KOPT-K1 (cell line): Measurements from ENCODE around the gene PACSIN2.

Experiments
- H3K27ac ChIP-seq: fragments of 200-600 bp; sonication (generic); 2 replicates; pipeline ENCODE4 v1.5.1; 2016; ENCODE audit warnings: antibody characterized with exemption, mild to moderate bottlenecking, low read depth, low read length; ENCODE audit not compliant: poor library complexity, severe bottlenecking
- H3K36me3 ChIP-seq: fragments of 200-600 bp; sonication (generic); 2 replicates; pipeline ENCODE4 v1.5.1; 2017; ENCODE audit warnings: antibody characterized with exemption, mild to moderate bottlenecking, low read length, moderate library complexity; ENCODE audit not compliant: insufficient read depth
- H3K9me3 ChIP-seq: fragments of 200-600 bp; sonication (generic); 2 replicates; pipeline ENCODE4 v1.5.1; 2017; ENCODE audit warnings: antibody characterized with exemption, low read length, mild to moderate bottlenecking; ENCODE audit not compliant: insufficient read depth, poor library complexity, severe bottlenecking

Gene PACSIN2

GRCh38 chr22:43014869-43015676, at the start of gene PACSIN2:
Gene PACSIN2, minus strand, starts transcription at chr22:43015149. Its CDS starts 103,069 bp downstream, at chr22:42912080.
- Histone ChIP-seq H3K36me3 (no peaks in the 10 kb centered on the region), H3K9me3 (no peaks in the 10 kb centered on the region), H3K27ac (peak within 1 kb of the TSS; percentile 66)

- Histone ChIP-seq H3K9me3 (no peaks in the 10 kb centered on the region), H3K36me3 (no peaks in the 10 kb centered on the region), H3K27ac (no peak overlapping the region)
These were observed 45.2 kb upstream of the PACSIN2 start for GRCh38 chr22:43060183-43060582.

GRCh38 chr22:43057641-43058040, 42.7 kb upstream of the PACSIN2 start:
- Histone ChIP-seq H3K27ac (no peak overlapping the region), H3K9me3 (no peaks in the 10 kb centered on the region), H3K36me3 (no peaks in the 10 kb centered on the region)

GRCh38 chr22:43053176-43053575, 38.2 kb upstream of the PACSIN2 start:
- no peaks in the 10 kb centered on the region for H3K9me3 ChIP-seq
- no peaks in the 10 kb centered on the region for H3K36me3 ChIP-seq

GRCh38 chr22:43050995-43051394, 36.0 kb upstream of the PACSIN2 start:
- no peaks in the 10 kb centered on the region for H3K9me3 ChIP-seq
- H3K36me3 ChIP-seq = no peaks in the 10 kb centered on the region
- no peak overlapping the region for H3K27ac ChIP-seq

More at GRCh38 chr22:43053176-43053575, 38.2 kb upstream of the PACSIN2 start:
- H3K27ac ChIP-seq = no peak overlapping the region

GRCh38 chr22:43047605-43048004, 32.7 kb upstream of the PACSIN2 start:
- no peaks in the 10 kb centered on the region for H3K9me3 ChIP-seq
- H3K27ac ChIP-seq = no peak overlapping the region
- H3K36me3 ChIP-seq = no peaks in the 10 kb centered on the region

GRCh38 chr22:43044290-43044712, 29.4 kb upstream of the PACSIN2 start:
- Histone ChIP-seq H3K27ac (no peak overlapping the region), H3K36me3 (no peaks in the 10 kb centered on the region), H3K9me3 (no peaks in the 10 kb centered on the region)

- H3K36me3 ChIP-seq = no peaks in the 10 kb centered on the region
- no peak overlapping the region for H3K27ac ChIP-seq
- H3K9me3 ChIP-seq = no peaks in the 10 kb centered on the region
These were observed 27.3 kb upstream of the PACSIN2 start for GRCh38 chr22:43042101-43042780.

GRCh38 chr22:43039800-43040199, 24.9 kb upstream of the PACSIN2 start:
- no peaks in the 10 kb centered on the region for H3K9me3 ChIP-seq
- no peaks in the 10 kb centered on the region for H3K36me3 ChIP-seq
- H3K27ac ChIP-seq = no peak overlapping the region

GRCh38 chr22:43038325-43038724, 23.4 kb upstream of the PACSIN2 start:
- Histone ChIP-seq H3K36me3 (no peaks in the 10 kb centered on the region), H3K27ac (no peak overlapping the region), H3K9me3 (no peaks in the 10 kb centered on the region)

- Histone ChIP-seq H3K27ac (no peak overlapping the region), H3K36me3 (no peaks in the 10 kb centered on the region), H3K9me3 (no peaks in the 10 kb centered on the region)
These were observed 21.4 kb upstream of the PACSIN2 start for GRCh38 chr22:43036282-43036829.

- no peak overlapping the region for H3K27ac ChIP-seq
- H3K36me3 ChIP-seq = no peaks in the 10 kb centered on the region
- H3K9me3 ChIP-seq = no peaks in the 10 kb centered on the region
These were observed 20.3 kb upstream of the PACSIN2 start for GRCh38 chr22:43035250-43035649.

GRCh38 chr22:43031617-43032016, 16.7 kb upstream of the PACSIN2 start:
- H3K9me3 ChIP-seq = no peaks in the 10 kb centered on the region
- no peaks in the 10 kb centered on the region for H3K36me3 ChIP-seq
- no peak overlapping the region for H3K27ac ChIP-seq

GRCh38 chr22:43018615-43019014, 3.7 kb upstream of the PACSIN2 start:
- H3K9me3 ChIP-seq = no peaks in the 10 kb centered on the region
- no peak overlapping the region for H3K27ac ChIP-seq
- no peaks in the 10 kb centered on the region for H3K36me3 ChIP-seq
